H9 (cell line): ENCODE measurements around the gene SPRY4. TPM values are rescaled to one million over a fixed set of nuclear protein-coding genes. Genes with fewer than 3 reads are reported as not detected.

Experiments used
- DNase-seq: peaks from one replicate; pipeline ENCODE4 v3.0.0-alpha.2; 2017
- H2AFZ ChIP-seq: one replicate; pipeline ENCODE4 v1.6.1; 2013; ENCODE audit warnings: mild to moderate bottlenecking, low read length, control low read depth, moderate library complexity
- H2AK5ac ChIP-seq: 2 replicates; pipeline ENCODE4 v1.6.1; 2013; ENCODE audit warnings: low read length, control low read depth, mixed read lengths; ENCODE audit not compliant: insufficient read length
- H2BK120ac ChIP-seq: one replicate; pipeline ENCODE4 v1.6.1; 2013; ENCODE audit warnings: low read depth, mild to moderate bottlenecking, low read length, control low read depth, inconsistent platforms; ENCODE audit not compliant: poor library complexity, severe bottlenecking
- H2BK12ac ChIP-seq: 2 replicates; pipeline ENCODE4 v1.6.1; 2013; ENCODE audit warnings: low read length, control low read depth, mixed read lengths, low read depth; ENCODE audit not compliant: insufficient read length
- H2BK15ac ChIP-seq: 2 replicates; pipeline ENCODE4 v1.6.1; 2013; ENCODE audit warnings: low read depth, low read length, control low read depth
- H2BK20ac ChIP-seq: one replicate; pipeline ENCODE4 v1.6.1; 2013; ENCODE audit warnings: low read depth, mild to moderate bottlenecking, low read length, control low read depth, inconsistent platforms; ENCODE audit not compliant: poor library complexity, severe bottlenecking
- H2BK5ac ChIP-seq: 2 replicates; pipeline ENCODE4 v1.6.1; 2013; ENCODE audit warnings: low read length, control low read depth, mixed read lengths; ENCODE audit not compliant: insufficient read length
- H3K14ac ChIP-seq: 2 replicates; pipeline ENCODE4 v1.6.1; 2013; ENCODE audit warnings: low read length, control low read depth; ENCODE audit not compliant: insufficient read depth
- H3K18ac ChIP-seq: 2 replicates; pipeline ENCODE4 v1.6.1; 2013; ENCODE audit warnings: low read depth, mild to moderate bottlenecking, mixed read lengths, low read length, control low read depth; ENCODE audit not compliant: insufficient read length
- H3K23ac ChIP-seq: 2 replicates; pipeline ENCODE4 v1.6.1; 2013; ENCODE audit warnings: low read length, control low read depth, mixed read lengths, low read depth; ENCODE audit not compliant: insufficient read length
- H3K23me2 ChIP-seq: 2 replicates; pipeline ENCODE4 v1.6.1; 2013; ENCODE audit warnings: low read depth, mild to moderate bottlenecking, mixed read lengths, low read length, control low read depth; ENCODE audit not compliant: insufficient read length, poor library complexity, severe bottlenecking
- H3K27ac ChIP-seq: 2 replicates; pipeline ENCODE4 v1.5.1; 2013; ENCODE audit warnings: low read length, control low read depth, mixed read lengths, low read depth; ENCODE audit not compliant: insufficient read length
- H3K27me3 ChIP-seq: 2 replicates; pipeline ENCODE4 v1.6.1; 2013; ENCODE audit warnings: low read length, control low read depth, inconsistent platforms; ENCODE audit not compliant: insufficient read depth
- H3K4ac ChIP-seq: 2 replicates; pipeline ENCODE4 v1.6.1; 2013; ENCODE audit warnings: low read depth, mild to moderate bottlenecking, control low read depth, inconsistent platforms, low read length, moderate library complexity
- H3K4me1 ChIP-seq: 2 replicates; pipeline ENCODE4 v1.6.1; 2013; ENCODE audit warnings: low read length, control low read depth, inconsistent platforms; ENCODE audit not compliant: insufficient read depth
- H3K4me2 ChIP-seq: 2 replicates; pipeline ENCODE4 v1.6.1; 2013; ENCODE audit warnings: low read length, control low read depth, mixed read lengths; ENCODE audit not compliant: insufficient read length, insufficient read depth
- H3K56ac ChIP-seq: 2 replicates; pipeline ENCODE4 v1.6.1; 2013; ENCODE audit warnings: low read depth, mild to moderate bottlenecking, mixed read lengths, low read length, control low read depth; ENCODE audit not compliant: insufficient read length
- H3K79me1 ChIP-seq: 2 replicates; pipeline ENCODE4 v1.6.1; 2013; ENCODE audit warnings: low read depth, mild to moderate bottlenecking, moderate library complexity, low read length, control low read depth, inconsistent platforms; ENCODE audit not compliant: insufficient read depth, poor library complexity, severe bottlenecking
- H3K79me2 ChIP-seq: 2 replicates; pipeline ENCODE4 v1.6.1; 2013; ENCODE audit warnings: low read length, control low read depth, inconsistent platforms; ENCODE audit not compliant: insufficient read depth
- H3K9ac ChIP-seq: 2 replicates; pipeline ENCODE4 v1.6.1; 2013; ENCODE audit warnings: low read length, control low read depth, mixed read lengths; ENCODE audit not compliant: insufficient read length; ENCODE audit errors: extremely low read depth
- H3K9me3 ChIP-seq: one replicate; pipeline ENCODE4 v1.6.1; 2013; ENCODE audit warnings: low read depth, low read length, inconsistent platforms; ENCODE audit not compliant: control insufficient read depth
- H3T11ph ChIP-seq: one replicate; pipeline ENCODE4 v1.6.1; 2013; ENCODE audit warnings: mild to moderate bottlenecking, low read length, control low read depth, inconsistent platforms
- H4K20me1 ChIP-seq: one replicate; pipeline ENCODE4 v1.6.1; 2013; ENCODE audit not compliant: control insufficient read depth, insufficient read length, insufficient read depth
- H4K5ac ChIP-seq: 2 replicates; pipeline ENCODE4 v1.6.1; 2013; ENCODE audit warnings: low read depth, mild to moderate bottlenecking, mixed read lengths, low read length, control low read depth; ENCODE audit not compliant: insufficient read length
- H4K8ac ChIP-seq: replicated peaks from 2 replicates; pipeline ENCODE4 v1.6.1; 2013; ENCODE audit warnings: low read length, control low read depth, mixed read lengths, low read depth; ENCODE audit not compliant: insufficient read length
- H4K91ac ChIP-seq: 2 replicates; pipeline ENCODE4 v1.6.1; 2013; ENCODE audit warnings: low read depth, mild to moderate bottlenecking, moderate library complexity, mixed read lengths, low read length, control low read depth; ENCODE audit not compliant: insufficient read length
- H3K27ac Mint-ChIP-seq, 3 experiments: 2 replicates in 2 of 3; 3 replicates in 1 of 3; pipeline ENCODE4 v1.8.0; 2020 to 2021; ENCODE audit warnings: mixed read lengths in 3 of 3, mild to moderate bottlenecking in 1 of 3, moderate library complexity in 1 of 3
- H3K27me3 Mint-ChIP-seq: 2 replicates; pipeline ENCODE4 v1.8.0; 2021; ENCODE audit warnings: low read depth, mild to moderate bottlenecking, moderate library complexity, mixed read lengths
- H3K36me3 Mint-ChIP-seq, 3 experiments: 2 replicates in 2 of 3; 3 replicates in 1 of 3; pipeline ENCODE4 v1.8.0; 2020 to 2021; ENCODE audit warnings: low read depth in 3 of 3, mixed read lengths in 3 of 3; ENCODE audit not compliant: insufficient read depth in 1 of 3
- H3K4me1 Mint-ChIP-seq, 2 experiments: 2 replicates each; pipeline ENCODE4 v1.8.0; 2020; ENCODE audit warnings: mixed read lengths in 2 of 2
- H3K4me3 Mint-ChIP-seq, 2 experiments: 2 replicates in 1 of 2; 3 replicates in 1 of 2; pipeline ENCODE4 v1.8.0; 2020 to 2021; ENCODE audit warnings: mild to moderate bottlenecking in 2 of 2, mixed read lengths in 2 of 2, moderate library complexity in 1 of 2
- H3K9me3 Mint-ChIP-seq, 2 experiments: 2 replicates in 1 of 2; 3 replicates in 1 of 2; pipeline ENCODE4 v1.8.0; 2020; ENCODE audit warnings: mild to moderate bottlenecking in 2 of 2, mixed read lengths in 2 of 2, moderate library complexity in 1 of 2
- WGBS: extraction: QIAGEN DNeasy Blood & Tissue Kit; methylation state at CpG from one replicate; pipeline ENCODE4 v1.1.7; 2013; ENCODE audit warnings: missing lambda C conversion rate, low lambda C conversion rate, mixed read lengths; ENCODE audit not compliant: insufficient read length; ENCODE audit errors: extremely low coverage; 5-methylcytosine and 5-hydroxymethylcytosine counted together
- total RNA-seq: library from RNA; stranded (reverse); gene quantifications from 2 replicates; pipeline ENCODE4 v1.2.1, GENCODE V29; 2021
- TF ChIP-seq, protein P1 (sequence below): fragments of 200-600 bp; sonication (generic); conservative IDR thresholded peaks from 3 replicates; pipeline ENCODE4 v1.8.0; 2021; ENCODE audit warnings: antibody characterized with exemption, mild to moderate bottlenecking

The SPRY4 gene
- total RNA-seq, 1 experiment from 2014 or later: 92.4 TPM

DNA sequence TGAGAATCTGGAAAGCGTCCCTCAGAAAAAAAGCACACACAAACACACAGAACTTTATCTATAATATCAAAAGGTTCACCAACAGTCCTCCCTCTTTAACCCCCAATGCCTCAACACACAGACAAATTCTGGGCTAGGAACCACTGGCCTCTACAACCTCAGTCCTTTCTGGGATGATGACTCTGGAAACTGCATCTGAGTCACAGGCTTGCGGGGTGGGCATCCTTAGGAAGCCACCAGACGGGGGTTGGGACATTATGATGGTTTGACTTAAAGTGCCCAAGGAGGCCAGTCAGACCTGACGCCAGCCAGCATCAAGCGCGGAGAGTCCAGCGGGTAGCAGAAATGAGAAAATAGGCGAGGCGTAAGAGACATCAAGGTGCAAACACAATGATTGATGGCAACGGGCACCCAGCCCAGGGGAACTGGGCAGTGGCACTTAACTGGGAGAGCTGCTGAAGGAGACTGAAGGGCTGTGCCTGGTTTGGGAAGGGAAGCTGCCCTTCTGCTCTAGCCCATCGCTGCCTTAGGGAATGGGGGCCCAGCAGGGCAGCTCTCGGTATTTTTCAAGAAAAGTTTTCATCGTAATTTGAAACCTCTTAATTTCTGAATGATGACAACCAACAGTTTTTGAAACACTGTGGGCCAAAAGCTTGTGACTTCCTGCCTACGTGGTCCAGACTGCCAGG is 20.7 kb downstream of the SPRY4 start:
- Histone ChIP-seq H4K20me1 (no peaks in the 10 kb centered on the region), H2BK15ac (no peak overlapping the region), H3K18ac (no peak overlapping the region), H3K79me2 (peaks cover 10% of the 10 kb centered on the region; the same call in 1 of the 2 replicates), H2AK5ac (no peak overlapping the region), H2AFZ (no peak overlapping the region), H3K4ac (no peak overlapping the region), H3K9ac (no peak overlapping the region), H3K79me1 (no peaks in the 10 kb centered on the region), H3K27me3 (no peaks in the 10 kb centered on the region), H4K8ac (no peak overlapping the region), H2BK5ac (no peak overlapping the region), H3T11ph (no peak overlapping the region), H4K91ac (no peak overlapping the region), H3K27ac (no peak overlapping the region), H2BK120ac (no peak overlapping the region), H2BK20ac (no peak overlapping the region), H3K14ac (no peak overlapping the region), H3K4me1 (peaks cover 3% of the 10 kb centered on the region), H4K5ac (no peak overlapping the region), H3K23ac (no peak overlapping the region), H3K9me3 (no peaks in the 10 kb centered on the region), H3K56ac (no peak overlapping the region), H2BK12ac (no peak overlapping the region), H3K4me2 (no peak overlapping the region), H3K23me2 (no peaks in the 10 kb centered on the region)
- TF ChIP-seq, protein P1, sequence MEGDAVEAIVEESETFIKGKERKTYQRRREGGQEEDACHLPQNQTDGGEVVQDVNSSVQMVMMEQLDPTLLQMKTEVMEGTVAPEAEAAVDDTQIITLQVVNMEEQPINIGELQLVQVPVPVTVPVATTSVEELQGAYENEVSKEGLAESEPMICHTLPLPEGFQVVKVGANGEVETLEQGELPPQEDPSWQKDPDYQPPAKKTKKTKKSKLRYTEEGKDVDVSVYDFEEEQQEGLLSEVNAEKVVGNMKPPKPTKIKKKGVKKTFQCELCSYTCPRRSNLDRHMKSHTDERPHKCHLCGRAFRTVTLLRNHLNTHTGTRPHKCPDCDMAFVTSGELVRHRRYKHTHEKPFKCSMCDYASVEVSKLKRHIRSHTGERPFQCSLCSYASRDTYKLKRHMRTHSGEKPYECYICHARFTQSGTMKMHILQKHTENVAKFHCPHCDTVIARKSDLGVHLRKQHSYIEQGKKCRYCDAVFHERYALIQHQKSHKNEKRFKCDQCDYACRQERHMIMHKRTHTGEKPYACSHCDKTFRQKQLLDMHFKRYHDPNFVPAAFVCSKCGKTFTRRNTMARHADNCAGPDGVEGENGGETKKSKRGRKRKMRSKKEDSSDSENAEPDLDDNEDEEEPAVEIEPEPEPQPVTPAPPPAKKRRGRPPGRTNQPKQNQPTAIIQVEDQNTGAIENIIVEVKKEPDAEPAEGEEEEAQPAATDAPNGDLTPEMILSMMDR: no peak
- Mint-ChIP-seq H3K36me3 (peaks cover 0 to 32% (median 23%) of the 10 kb centered on the region in 3 experiments; a peak in 5 of 7 replicates), H3K27me3 (no peaks in the 10 kb centered on the region), H3K4me1 (peaks cover 18 to 27% of the 10 kb centered on the region in 2 experiments), H3K4me3 (peak overlapping the region in 1 of 2 experiments; percentile 67; a peak in 2 of 5 replicates), H3K9me3 (no peaks in the 10 kb centered on the region), H3K27ac (peak overlapping the region in 1 of 3 experiments; percentile 93; a peak in 4 of 7 replicates)
- no CpG with 5 or more reads among the region's 14 CpGs for WGBS
- DNase-seq: no peak
